GM12801 (cell line): ENCODE data around the gene CCDC141.

Experiments used
- CTCF ChIP-seq: IDR thresholded peaks from one replicate; pipeline ENCODE4 v1.5.1; 2011; ENCODE audit warnings: control low read depth; ENCODE audit not compliant: insufficient read length; ENCODE audit errors: extremely low read depth

The CCDC141 gene

GRCh38 chr2:178858896-178859625, 190.9 kb downstream of the CCDC141 start:
- no peak for TF ChIP-seq CTCF

- TF ChIP-seq CTCF, result no peak
Observed at GRCh38 chr2:178855151-178855550, 194.8 kb downstream of the CCDC141 start.

GRCh38 chr2:178848335-178848734, 201.6 kb downstream of the CCDC141 start:
- TF ChIP-seq CTCF, result no peak

- TF ChIP-seq CTCF, result no peak
Observed at GRCh38 chr2:178846458-178846802, 203.5 kb downstream of the CCDC141 start.

- TF ChIP-seq CTCF, result no peak
Observed at GRCh38 chr2:178845566-178846457, 204.1 kb downstream of the CCDC141 start.

GRCh38 chr2:178844701-178845100, 205.2 kb downstream of the CCDC141 start:
- no peak for TF ChIP-seq CTCF

- no peak for TF ChIP-seq CTCF
Observed at GRCh38 chr2:178844269-178844668, 205.7 kb downstream of the CCDC141 start.
